T47D (cell line): Measurements from ENCODE around the gene PSMB4.
"Not testable (repeated sequence)": the region's sequence is repeated elsewhere in the genome, so short reads cannot be mapped to it uniquely, and the experiment has no call there.

Source experiments
- DNase-seq, 2 experiments: peaks; one replicate each; pipeline versions ENCODE4 v3.0.0 to v3.0.0-alpha.2; 2011 to 2012; ENCODE audit warnings: low read depth in 1 of 2, low spot score in 1 of 2
- JUND ChIP-seq: IDR thresholded peaks from 2 replicates; pipeline ENCODE4 v1.6.1; 2012; ENCODE audit warnings: low read depth
- in situ Hi-C: cut with HindIII; loops from 2 replicates; pipeline ENCODE4 v1.10.0; 2016; ENCODE audit warnings: low sequenced_read_pairs, low pct_unique_long_range_greater_than_20kb

PSMB4 gene

DNA sequence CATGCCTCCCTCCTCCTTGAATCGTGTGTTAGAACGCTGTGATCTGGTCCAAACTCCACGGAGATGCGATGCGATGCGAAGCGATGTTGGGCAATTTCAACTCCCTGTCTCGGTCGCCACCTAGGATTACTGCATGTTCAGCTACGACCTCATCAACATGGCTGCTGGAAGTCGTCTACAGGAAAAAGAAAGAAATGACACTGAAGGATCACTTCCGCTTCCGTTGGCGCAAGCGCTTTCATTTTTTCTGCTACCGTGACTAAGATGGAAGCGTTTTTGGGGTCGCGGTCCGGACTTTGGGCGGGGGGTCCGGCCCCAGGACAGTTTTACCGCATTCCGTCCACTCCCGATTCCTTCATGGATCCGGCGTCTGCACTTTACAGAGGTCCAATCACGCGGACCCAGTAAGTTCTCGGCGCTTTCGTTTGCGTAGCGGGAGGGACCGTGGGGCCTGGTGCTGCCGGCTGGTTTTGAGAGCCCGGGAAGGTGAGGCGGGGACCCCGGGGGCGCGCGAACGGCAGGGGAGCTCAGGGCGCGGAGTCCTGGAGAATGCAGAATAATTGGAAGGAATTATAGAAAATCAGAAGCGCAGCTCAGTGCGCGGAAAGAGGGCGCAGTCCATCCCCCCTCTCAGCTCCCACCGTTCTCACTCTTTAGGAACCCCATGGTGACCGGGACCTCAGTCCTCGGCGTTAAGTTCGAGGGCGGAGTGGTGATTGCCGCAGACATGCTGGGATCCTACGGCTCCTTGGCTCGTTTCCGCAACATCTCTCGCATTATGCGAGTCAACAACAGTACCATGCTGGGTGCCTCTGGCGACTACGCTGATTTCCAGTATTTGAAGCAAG is at the start of gene PSMB4:
PSMB4 (plus strand) TSS at position 250 of the 848 bp plus-strand sequence; CDS start at position 265, 15 bp downstream.
- DNase-seq: peak; percentile 90 to 96
- in situ Hi-C loops: no loop called here
- no peak for TF ChIP-seq JUND

DNA sequence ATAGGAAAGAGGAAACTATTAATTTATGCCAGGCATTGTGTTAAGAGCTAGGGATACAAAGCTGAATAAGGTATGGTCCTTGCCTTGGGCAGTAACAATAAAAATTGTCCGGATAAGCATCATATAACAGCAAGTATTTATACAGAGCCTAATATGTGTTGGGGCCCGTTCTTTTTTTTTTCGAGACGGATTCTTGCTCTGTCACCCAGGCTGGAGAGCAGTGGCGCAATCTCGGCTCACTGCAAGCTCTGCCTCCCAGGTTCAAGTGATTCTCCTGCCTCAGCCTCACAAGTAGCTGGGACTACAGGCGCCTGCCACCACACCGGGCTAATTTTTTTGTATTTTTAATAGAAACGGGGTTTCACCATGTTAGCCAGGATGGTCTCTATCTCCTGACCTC is 49.0 kb upstream of the PSMB4 start:
- peak in 1 of 2 experiments; percentile 64 for DNase-seq
- in situ Hi-C loops: not testable (repeated sequence)

DNA sequence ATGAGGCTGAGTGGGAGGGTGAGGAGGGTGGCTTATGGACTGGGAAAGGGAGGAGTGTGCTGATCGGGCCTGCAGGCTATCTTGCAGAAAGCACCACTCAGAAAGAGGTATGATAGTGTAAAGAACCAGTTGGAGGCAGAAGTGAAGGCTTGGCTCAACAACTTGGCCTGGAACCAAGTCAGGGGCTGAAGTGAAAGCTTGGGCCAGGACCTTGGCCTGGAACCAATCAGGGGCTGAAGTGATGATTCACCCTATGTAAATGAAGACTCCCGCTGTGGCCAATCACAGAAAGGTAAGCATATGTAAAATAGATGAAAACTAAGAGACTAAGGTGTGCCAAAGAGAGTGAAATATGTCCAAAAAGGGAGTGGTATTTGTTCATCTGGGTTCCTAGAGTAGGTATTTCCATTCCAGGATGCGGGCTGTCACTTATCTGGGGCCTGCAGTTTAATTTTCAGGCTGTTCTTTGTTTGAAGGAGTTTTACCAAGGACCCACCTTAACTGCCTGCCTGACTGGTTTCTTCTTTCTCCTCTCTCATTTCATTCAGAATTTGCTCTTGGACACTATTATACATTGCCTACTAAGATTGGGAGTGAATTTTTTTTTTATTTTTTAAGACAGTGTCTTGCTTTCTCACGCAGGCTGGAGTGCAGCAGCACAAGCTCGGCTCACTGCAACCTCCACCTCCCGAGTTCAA is 47.2 kb upstream of the PSMB4 start:
- DNase-seq: peak in 1 of 2 experiments; percentile 73
- in situ Hi-C loops: no loop called here

DNA sequence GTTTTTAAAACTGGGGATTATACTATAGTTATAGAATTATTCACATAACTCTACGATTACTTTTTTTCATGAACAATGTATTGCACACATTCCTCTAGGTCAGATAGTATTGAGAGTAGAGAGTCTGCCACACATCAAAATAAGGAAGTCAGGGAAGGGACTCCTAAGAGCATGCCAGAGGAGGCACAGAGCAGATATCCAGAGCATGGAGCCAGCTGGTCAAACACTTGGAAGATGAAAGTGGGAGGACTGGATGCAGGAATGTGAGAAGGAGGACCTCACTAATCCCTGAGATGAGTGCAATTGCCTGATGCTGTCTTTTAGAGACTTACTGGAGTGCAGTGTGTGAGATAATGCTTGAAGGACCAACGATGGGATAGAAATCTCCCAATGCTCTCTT is 42.7 kb upstream of the PSMB4 start:
- in situ Hi-C loops: no loop called here

More for the DNA sequence above, 47.2 kb upstream of the PSMB4 start:
- no peak for TF ChIP-seq JUND

DNA sequence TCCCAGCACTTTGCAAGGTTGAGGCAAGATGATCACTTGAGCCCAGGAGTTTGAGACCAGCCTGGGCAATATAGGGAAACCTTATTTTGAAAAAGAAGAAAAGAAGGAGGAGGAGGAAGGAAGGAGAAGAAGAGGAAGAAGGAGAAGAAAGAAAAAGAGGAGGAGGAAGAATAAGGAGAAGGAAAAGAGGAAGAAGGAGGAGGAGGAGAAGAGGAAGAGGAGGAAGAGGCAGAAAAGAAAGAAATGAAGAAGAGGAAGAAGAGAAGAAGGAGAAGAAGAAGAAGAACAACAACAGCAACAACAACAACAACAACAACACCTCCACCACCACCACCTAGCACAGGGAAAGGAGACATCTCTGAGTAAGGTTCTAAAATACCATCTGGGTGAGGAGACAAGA is 37.5 kb upstream of the PSMB4 start:
- no peak for DNase-seq
- no peak for TF ChIP-seq JUND
- in situ Hi-C loops: no loop called here

More for the DNA sequence above, 42.7 kb upstream of the PSMB4 start:
- TF ChIP-seq JUND: no peak
- no peak for DNase-seq

DNA sequence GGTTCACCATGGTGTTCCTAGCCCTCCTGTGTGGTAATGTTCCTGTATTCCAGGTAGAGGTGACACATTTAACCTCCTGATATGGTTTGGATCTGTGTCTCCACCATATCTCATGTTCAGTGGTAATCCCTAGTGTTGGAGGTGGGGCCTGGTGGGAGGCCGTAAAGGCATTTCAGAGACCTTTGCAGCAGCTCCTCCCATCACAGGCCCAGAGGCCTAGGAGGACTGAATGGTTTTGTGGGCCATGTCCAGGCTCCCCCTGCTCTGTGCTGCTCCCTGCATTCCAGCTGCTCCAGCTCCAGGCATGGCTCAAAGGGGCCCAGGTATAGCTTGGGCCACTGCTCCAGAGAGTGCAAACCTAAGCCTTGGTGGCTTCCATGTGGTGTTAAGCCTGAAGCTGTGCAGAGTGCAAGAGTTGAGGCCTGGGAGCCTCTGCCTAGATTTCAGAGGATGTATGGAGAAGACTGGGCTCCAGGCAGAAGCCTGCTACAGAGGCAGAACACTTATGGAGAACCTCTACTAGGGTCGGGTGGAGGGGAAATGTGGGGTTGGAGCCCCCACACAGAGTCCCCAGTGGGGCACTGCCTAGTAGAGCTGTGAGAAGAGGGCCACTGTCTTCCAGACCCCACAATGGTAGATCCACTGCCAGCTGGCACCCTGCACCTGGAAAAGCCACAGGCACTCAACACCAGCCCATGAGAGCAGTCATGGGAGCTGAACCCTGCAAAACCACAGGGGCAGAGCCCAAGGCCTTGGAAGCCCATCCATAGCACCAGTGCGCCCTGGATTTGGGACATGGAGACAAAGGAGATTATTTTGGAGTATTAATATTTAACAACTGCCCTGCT is 36.8 kb upstream of the PSMB4 start:
- DNase-seq: no peak
- no peak for TF ChIP-seq JUND
- in situ Hi-C loops: no loop called here

DNA sequence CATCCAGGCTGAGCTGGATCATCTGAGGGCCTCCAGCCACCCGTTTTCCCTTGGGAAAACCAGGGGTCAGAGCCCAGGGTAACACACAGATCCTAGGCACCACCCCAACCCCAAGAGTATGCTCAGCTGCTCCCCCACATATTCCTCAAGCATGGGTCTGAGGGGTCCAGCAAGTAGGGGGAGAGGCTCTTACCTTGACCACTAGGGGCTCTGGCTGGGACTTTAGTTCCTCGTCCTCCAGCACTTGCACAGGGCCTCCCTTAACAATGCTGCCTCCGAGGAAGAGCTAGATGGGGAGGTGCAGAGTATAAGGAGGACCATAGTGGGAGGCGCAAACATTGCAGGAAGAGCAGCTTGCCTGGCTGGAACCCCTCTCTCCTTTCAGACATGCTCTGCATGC is 34.4 kb upstream of the PSMB4 start:
- no peak for TF ChIP-seq JUND
- in situ Hi-C loops: no loop called here
- no peak for DNase-seq

- in situ Hi-C loops: no loop called here
- no peak for DNase-seq
- no peak for TF ChIP-seq JUND
These were observed 31.5 kb upstream of the PSMB4 start for GRCh38 chr1:151367658-151368392.

- DNase-seq: no peak
- in situ Hi-C loops: no loop called here
- TF ChIP-seq JUND: no peak
These were observed 30.7 kb upstream of the PSMB4 start for GRCh38 chr1:151368393-151369301.

DNA sequence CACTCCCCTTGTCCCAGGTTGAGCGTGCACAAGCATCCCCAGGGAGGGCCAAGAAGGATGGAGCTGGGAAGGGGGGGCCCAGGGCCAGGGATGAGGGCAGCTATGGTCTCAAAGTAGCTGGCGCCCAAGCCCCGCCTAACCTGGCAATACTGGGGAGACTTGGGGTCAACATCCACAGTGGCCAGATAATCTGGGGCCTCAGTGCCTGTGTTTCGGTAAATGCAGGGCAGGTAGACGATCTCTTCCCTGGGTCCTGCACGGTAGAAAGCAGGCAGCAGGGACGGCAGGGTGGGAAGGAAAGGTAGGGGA is 30.1 kb upstream of the PSMB4 start:
- DNase-seq: no peak
- in situ Hi-C loops: no loop called here
- no peak for TF ChIP-seq JUND

DNA sequence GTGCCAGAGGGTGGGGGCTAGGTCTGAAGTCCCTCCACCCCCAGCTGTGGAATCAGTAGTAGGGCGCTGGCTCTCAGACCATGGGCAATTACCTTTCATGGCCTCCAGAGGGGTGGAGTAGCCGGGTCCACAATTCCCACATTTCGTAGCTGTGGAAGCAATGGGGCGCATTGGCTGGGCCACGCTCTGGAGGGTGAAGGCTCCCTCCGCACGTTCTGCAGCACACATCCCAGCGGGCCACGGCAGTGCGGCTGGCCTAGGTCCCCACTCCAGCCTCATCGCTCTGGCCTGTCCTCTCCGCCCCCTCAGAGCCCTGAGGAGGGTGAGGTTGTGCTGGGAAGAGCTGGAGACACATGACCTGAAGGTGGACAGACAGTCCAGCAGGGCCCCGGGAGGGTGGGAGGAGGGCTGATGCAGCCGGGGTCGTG is 29.7 kb upstream of the PSMB4 start:
- in situ Hi-C loops: no loop called here
- DNase-seq: no peak
- no peak for TF ChIP-seq JUND
